ENCODE data around the gene AUTS2.
"Not testable (repeated sequence)": the region's sequence is repeated elsewhere in the genome, so short reads cannot be mapped to it uniquely, and the experiment has no call there.

AUTS2 gene

DNA sequence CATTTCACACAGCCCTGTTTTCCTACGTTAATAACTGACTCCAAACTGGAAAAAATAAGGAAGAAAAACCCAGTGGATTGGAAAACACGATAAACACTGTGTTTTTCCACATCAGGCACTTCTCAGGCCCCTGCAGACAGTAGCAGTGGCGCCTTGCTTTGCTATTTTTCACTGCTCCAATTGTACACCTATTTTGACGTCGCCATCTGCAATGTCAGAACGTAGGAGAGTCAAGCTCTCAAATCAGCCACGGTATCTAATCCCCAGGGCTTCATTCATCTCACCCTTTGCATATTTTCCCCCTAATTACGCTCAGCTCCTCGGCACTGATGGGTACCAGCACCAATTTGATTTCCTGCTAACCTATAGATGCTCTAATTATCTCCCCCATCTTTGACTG, 1195.5 kb downstream of the AUTS2 start:
- in situ Hi-C loops (cut with MboI; ENCODE audit: low sequenced_read_pairs), result loop anchor here (25.0 kb wide), 1 partner anchor 93 kb away; no protein-coding TSS in a partner anchor

GRCh38 chr7:70794962-70795361, 1196.7 kb downstream of the AUTS2 start:
- in situ Hi-C loops (cut with MboI; ENCODE audit: low sequenced_read_pairs), result loop anchor here (25.0 kb wide), 1 partner anchor 92 kb away; no protein-coding TSS in a partner anchor

DNA sequence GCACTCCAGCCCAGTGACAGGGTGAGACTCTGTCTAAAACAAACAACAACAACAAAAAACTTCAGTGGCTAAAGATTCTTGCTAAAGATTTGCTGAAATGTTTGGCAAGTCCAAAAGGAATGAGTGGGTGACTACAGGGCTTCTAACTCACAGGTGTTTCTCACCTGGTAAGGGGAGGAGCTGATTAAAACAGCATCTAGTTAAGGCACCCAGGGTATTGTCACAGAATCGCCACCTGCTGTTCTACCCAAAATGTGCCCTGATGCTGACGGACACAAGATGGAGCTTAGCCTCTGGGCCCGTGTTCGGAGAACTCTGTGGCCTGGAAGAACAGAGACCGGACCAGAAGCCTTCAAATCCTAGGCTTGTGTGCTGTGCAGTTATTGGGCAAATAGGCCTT, 1197.7 kb downstream of the AUTS2 start:
- in situ Hi-C loops (cut with MboI; ENCODE audit: low sequenced_read_pairs), result loop anchor here (25.0 kb wide), 1 partner anchor 91 kb away; no protein-coding TSS in a partner anchor

- in situ Hi-C loops (cut with MboI; ENCODE audit: low sequenced_read_pairs), result loop anchor here (25.0 kb wide), 1 partner anchor 90 kb away; no protein-coding TSS in a partner anchor
These were observed 1198.8 kb downstream of the AUTS2 start for GRCh38 chr7:70797109-70797514.

- in situ Hi-C loops (cut with MboI; ENCODE audit: low sequenced_read_pairs), result loop anchor here (25.0 kb wide), 1 partner anchor 87 kb away; no protein-coding TSS in a partner anchor
These were observed 1201.6 kb downstream of the AUTS2 start for GRCh38 chr7:70799841-70800405.

- in situ Hi-C loops (cut with MboI; ENCODE audit: low sequenced_read_pairs), result no loop called here
These were observed 1207.1 kb downstream of the AUTS2 start for GRCh38 chr7:70805360-70805759.

DNA sequence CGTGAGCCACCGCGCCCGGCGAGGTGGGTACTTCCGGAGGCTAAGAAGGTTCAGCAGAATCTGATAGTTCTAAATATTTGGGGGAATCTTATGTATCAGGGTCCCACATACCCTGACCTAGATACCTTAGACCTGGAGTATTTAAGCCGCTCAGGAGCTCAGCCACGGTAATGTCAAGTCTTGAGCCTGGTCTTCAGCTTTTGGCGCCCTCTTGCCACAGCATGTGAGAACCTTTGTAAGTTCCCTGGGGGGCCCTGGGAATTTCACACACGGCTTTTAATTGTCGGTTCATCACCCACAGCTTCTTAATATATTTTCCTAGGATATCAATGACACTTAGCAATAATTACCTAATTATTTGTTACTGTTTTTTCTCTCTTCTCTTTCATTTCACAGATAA, 1209.4 kb downstream of the AUTS2 start:
- in situ Hi-C loops (cut with MboI; ENCODE audit: low sequenced_read_pairs), result no loop called here

DNA sequence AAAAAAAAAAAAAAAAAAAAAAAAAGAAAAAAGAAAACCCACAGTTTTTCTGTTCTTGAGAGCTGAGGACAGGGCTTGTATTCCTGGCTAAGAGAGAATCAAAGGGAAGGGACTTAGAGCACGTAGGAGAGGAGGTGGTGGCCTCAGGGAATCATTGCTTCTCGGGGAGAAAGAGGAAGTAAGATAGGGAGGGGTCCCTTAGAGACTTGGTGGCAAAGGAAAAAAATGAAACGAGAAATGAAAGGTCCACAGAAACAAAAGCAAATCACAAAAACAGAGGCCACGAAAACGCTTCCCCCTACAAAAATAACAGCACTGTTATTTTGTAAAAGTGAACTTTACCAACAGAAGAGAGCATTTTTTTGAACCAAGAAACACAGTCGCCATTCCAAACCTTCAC, 1210.6 kb downstream of the AUTS2 start:
- in situ Hi-C loops (cut with MboI; ENCODE audit: low sequenced_read_pairs), result no loop called here

DNA sequence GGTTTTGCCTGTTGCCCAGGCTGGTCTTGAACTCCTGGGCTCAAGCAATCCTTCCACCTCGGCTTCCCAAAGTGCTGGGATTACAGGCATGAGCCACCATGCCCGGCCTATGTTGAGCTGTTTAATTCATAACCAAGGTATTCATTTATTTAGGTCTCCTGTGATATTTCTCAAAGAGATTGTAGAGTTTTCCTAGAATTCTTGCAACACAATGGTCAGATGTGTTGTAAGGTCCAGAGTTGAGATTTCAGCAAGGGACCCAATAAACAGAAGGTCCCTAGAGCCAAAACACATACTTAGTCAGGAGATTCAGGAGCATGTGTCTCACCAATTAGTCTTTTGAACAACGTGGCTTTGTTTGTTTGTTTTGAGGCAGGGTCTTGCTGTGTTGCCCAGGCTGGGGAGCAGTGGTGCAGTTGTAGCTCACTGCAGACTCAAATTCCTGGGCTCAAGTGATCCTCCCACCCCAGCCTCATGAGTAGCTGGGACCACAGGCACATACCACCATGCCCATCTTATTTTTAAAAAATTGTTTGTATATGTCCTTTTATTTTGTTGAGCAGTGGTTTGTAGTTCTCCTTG, 1212.4 kb downstream of the AUTS2 start:
- in situ Hi-C loops (cut with MboI; ENCODE audit: low sequenced_read_pairs), result no loop called here

GRCh38 chr7:70812511-70812910, 1214.2 kb downstream of the AUTS2 start:
- in situ Hi-C loops (cut with MboI; ENCODE audit: low sequenced_read_pairs), result no loop called here

DNA sequence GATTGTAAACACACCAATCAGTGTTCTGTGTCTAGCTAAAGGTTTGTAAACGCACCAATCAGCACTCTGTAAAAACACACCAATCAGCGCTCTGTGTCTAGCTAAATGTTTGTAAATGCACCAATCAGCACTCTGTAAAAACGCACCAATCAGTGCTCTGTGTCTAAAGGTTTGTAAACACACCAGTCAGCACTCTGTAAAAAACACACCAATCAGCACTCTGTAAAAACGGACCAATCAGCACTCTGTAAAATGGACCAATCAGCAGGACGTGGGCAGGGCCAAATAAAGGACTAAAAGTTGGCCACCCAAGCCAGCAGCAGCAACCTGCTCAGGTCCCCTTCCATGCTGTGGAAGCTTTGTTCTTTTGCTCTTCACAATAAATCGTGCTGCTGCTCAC, 1224.2 kb downstream of the AUTS2 start:
- in situ Hi-C loops (cut with MboI; ENCODE audit: low sequenced_read_pairs), result not testable (repeated sequence)

GRCh38 chr7:70829221-70830059, 1231.2 kb downstream of the AUTS2 start:
- in situ Hi-C loops (cut with MboI; ENCODE audit: low sequenced_read_pairs), result no loop called here

GRCh38 chr7:70830060-70830395, 1231.8 kb downstream of the AUTS2 start:
- in situ Hi-C loops (cut with MboI; ENCODE audit: low sequenced_read_pairs), result no loop called here

DNA sequence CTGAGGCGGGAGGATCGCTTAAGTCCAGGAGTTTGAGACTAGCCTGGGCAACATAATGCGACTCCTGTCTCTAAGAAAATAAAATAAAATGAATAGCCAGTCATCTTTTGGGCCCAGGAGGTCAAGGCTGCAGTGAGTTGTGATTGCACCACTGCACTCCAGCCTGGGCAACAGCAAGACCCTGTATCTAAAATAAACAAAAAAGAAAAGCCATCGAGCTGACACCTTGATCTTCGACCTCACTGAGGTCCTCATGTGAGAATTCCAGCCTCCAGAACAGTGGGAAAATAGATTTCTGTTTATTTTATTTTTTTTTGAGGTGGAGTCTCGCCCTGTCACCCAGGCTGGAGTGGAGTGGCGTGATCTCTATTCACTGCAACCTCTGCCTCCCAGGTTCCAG, 1232.2 kb downstream of the AUTS2 start:
- in situ Hi-C loops (cut with MboI; ENCODE audit: low sequenced_read_pairs), result no loop called here

GRCh38 chr7:70833726-70834125, 1235.5 kb downstream of the AUTS2 start:
- in situ Hi-C loops (cut with MboI; ENCODE audit: low sequenced_read_pairs), result no loop called here

- in situ Hi-C loops (cut with MboI; ENCODE audit: low sequenced_read_pairs), result no loop called here
These were observed 1236.1 kb downstream of the AUTS2 start for GRCh38 chr7:70834424-70834823.

GRCh38 chr7:70835658-70836057, 1237.4 kb downstream of the AUTS2 start:
- in situ Hi-C loops (cut with MboI; ENCODE audit: low sequenced_read_pairs), result no loop called here

GRCh38 chr7:70836279-70836678, 1238.0 kb downstream of the AUTS2 start:
- in situ Hi-C loops (cut with MboI; ENCODE audit: low sequenced_read_pairs), result no loop called here

GRCh38 chr7:70836946-70837345, 1238.7 kb downstream of the AUTS2 start:
- in situ Hi-C loops (cut with MboI; ENCODE audit: low sequenced_read_pairs), result no loop called here

DNA sequence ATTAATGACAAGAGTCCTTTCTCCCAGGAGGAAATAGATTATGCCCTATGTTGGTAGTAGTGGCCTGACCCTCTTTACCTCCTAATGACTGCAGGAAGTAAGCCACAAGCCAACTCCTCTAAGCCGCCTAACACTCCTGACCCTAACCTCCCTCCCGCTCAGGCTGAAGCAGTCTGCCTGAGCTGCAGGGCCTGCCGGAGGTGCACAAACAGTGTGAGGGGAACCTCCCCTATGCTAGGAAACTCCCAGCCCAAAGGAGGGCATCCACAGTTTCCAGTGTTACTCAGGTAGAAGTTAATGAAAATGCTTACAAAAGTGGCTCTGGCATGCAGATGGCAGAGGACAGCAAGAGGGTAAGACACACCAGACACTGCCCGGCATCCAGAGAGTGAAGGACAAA, 1239.3 kb downstream of the AUTS2 start:
- in situ Hi-C loops (cut with MboI; ENCODE audit: low sequenced_read_pairs), result no loop called here

- in situ Hi-C loops (cut with MboI; ENCODE audit: low sequenced_read_pairs), result no loop called here
These were observed 1240.1 kb downstream of the AUTS2 start for GRCh38 chr7:70838292-70838907.
